HCT116 (cell line): Measurements from ENCODE around the gene PTPN20. TPM values are rescaled to one million over a fixed set of nuclear protein-coding genes. Genes with fewer than 3 reads are reported as not detected.

Source experiments
- ATAC-seq: fragments of 200-7000 bp; cut with Tn5 transposase; 2 replicates; pipeline ENCODE4 v1.9.1; 2020; ENCODE audit warnings: mild to moderate bottlenecking, moderate library complexity
- BruUV-seq: library from RNA; stranded (reverse); fragments of 400-500 nt; replicated peaks from 2 replicates; lab custom pipeline; 2021; lab: Mats Ljungman, UMichigan
- CTCF ChIA-PET: fragments of 300-600 bp; sonication (Branson Sonifier 250); formaldehyde crosslinking; loops from one replicate; lab custom pipeline; 2021; ENCODE audit warnings: antibody characterized with exemption; lab: Charles Lee
- POLR2A ChIA-PET: fragments of 300-600, 350-600 bp; sonication (Branson Sonifier 250); formaldehyde crosslinking; loops from one replicate; lab custom pipeline; 2021; ENCODE audit warnings: antibody characterized with exemption; lab: Charles Lee
- RAD21 ChIA-PET, 2 experiments: fragments of 300-600 bp; sonication (Branson Sonifier 250); formaldehyde crosslinking; loops; one replicate each; lab custom pipeline; 2023; ENCODE audit warnings: low total read pairs in 2 of 2; ENCODE audit not compliant: uncharacterized antibody in 2 of 2, unreplicated experiment in 2 of 2, low non-redundant PET in 1 of 2; lab: Charles Lee
- DNase-seq: peaks from one replicate; pipeline ENCODE4 v3.0.0-alpha.2; 2010; ENCODE audit warnings: low read depth, low spot score
- H2AFZ ChIP-seq: fragments of 200-600 bp; shearing (Covaris generic), sonication (generic); 2 replicates; pipeline ENCODE4 v1.6.1; 2017; ENCODE audit warnings: low read depth, mixed run types, mixed read lengths, antibody characterized with exemption, low read length; ENCODE audit not compliant: poor library complexity, severe bottlenecking
- H3K27ac ChIP-seq: 2 replicates; pipeline ENCODE4 v1.5.1; 2012; ENCODE audit warnings: low read depth, low read length
- H3K27me3 ChIP-seq: fragments of 200-600 bp; sonication (generic); 2 replicates; pipeline ENCODE4 v1.6.1; 2016; ENCODE audit warnings: mixed run types, low read length, mixed read lengths; ENCODE audit not compliant: insufficient read depth
- H3K36me3 ChIP-seq, 2 experiments: fragments of 200-500 bp in 1 of 2; fragments of 200-600 bp in 1 of 2; sonication (Bioruptor generic) in 1 of 2; sonication (generic) in 1 of 2; 2 replicates each; pipeline versions ENCODE4 v1.5.1 to v1.6.1; 2014 to 2016; ENCODE audit warnings: low read length in 2 of 2, inconsistent platforms in 1 of 2, mixed read lengths in 1 of 2, mixed run types in 1 of 2; ENCODE audit not compliant: insufficient read depth in 2 of 2, control insufficient read depth in 1 of 2
- H3K4me1 ChIP-seq, 2 experiments: fragments of 200-600 bp in 1 of 2; sonication (generic) in 1 of 2; 2 replicates each; pipeline versions ENCODE4 v1.5.1 to v1.6.1; 2012 to 2017; ENCODE audit warnings: low read length in 2 of 2, inconsistent platforms in 1 of 2, mild to moderate bottlenecking in 1 of 2, mixed read lengths in 1 of 2, mixed run types in 1 of 2, moderate library complexity in 1 of 2; ENCODE audit not compliant: insufficient read depth in 2 of 2, control insufficient read depth in 1 of 2
- H3K4me2 ChIP-seq: fragments of 200-600 bp; sonication (generic); 2 replicates; pipeline ENCODE4 v1.6.1; 2017; ENCODE audit warnings: mixed run types, low read length, mixed read lengths
- H3K4me3 ChIP-seq, 2 experiments: fragments of 200-600 bp in 1 of 2; sonication (generic) in 1 of 2; replicated peaks in 1 of 2; 2 replicates each; pipeline ENCODE4 v1.5.1; 2011 to 2016; ENCODE audit warnings: low read length in 2 of 2, control low read depth in 1 of 2, low read depth in 1 of 2, mild to moderate bottlenecking in 1 of 2, mixed read lengths in 1 of 2, mixed run types in 1 of 2
- H3K79me2 ChIP-seq: fragments of 200-600 bp; sonication (generic); 2 replicates; pipeline ENCODE4 v1.6.1; 2017; ENCODE audit warnings: mild to moderate bottlenecking, mixed run types, low read length, moderate library complexity, mixed read lengths; ENCODE audit not compliant: insufficient read depth
- H3K9ac ChIP-seq: fragments of 200-600 bp; sonication (generic); 2 replicates; pipeline ENCODE4 v1.6.1; 2016; ENCODE audit warnings: low read length, mixed read lengths
- H3K9me2 ChIP-seq: fragments of 200-600 bp; sonication (generic), shearing (Covaris generic); 2 replicates; pipeline ENCODE4 v1.6.1; 2017; ENCODE audit warnings: mixed run types, mild to moderate bottlenecking, moderate library complexity; ENCODE audit not compliant: insufficient read depth
- H3K9me3 ChIP-seq, 2 experiments: fragments of 200-500 bp in 1 of 2; fragments of 200-600 bp in 1 of 2; sonication (Bioruptor generic) in 1 of 2; sonication (generic) in 1 of 2; 2 replicates each; pipeline ENCODE4 v1.6.1; 2014 to 2017; ENCODE audit warnings: low read length in 2 of 2, mixed read lengths in 2 of 2, inconsistent platforms in 1 of 2, low read depth in 1 of 2, mild to moderate bottlenecking in 1 of 2, mixed run types in 1 of 2, moderate library complexity in 1 of 2; ENCODE audit not compliant: control insufficient read depth in 1 of 2, insufficient read depth in 1 of 2
- H4K20me1 ChIP-seq: fragments of 200-600 bp; sonication (generic), shearing (Covaris generic); 2 replicates; pipeline ENCODE4 v1.6.1; 2017; ENCODE audit warnings: mixed run types, mild to moderate bottlenecking, moderate library complexity; ENCODE audit not compliant: insufficient read depth
- CBX3 ChIP-seq: IDR thresholded peaks from 2 replicates; pipeline ENCODE4 v1.6.1; 2012; ENCODE audit warnings: low read depth
- CEBPB ChIP-seq: IDR thresholded peaks from 2 replicates; pipeline ENCODE4 v1.6.1; 2012; ENCODE audit warnings: low read depth
- CTCF ChIP-seq, 3 experiments: fragments of 200-600 bp in 1 of 3; sonication (generic) in 1 of 3; IDR thresholded peaks in 2 of 3; conservative IDR thresholded peaks in 1 of 3; 2 replicates each; pipeline ENCODE4 v1.5.1; 2012 to 2017; ENCODE audit warnings: low read depth in 2 of 3, low read length in 2 of 3, antibody characterized with exemption in 1 of 3, borderline replicate concordance in 1 of 3, control low read depth in 1 of 3, mild to moderate bottlenecking in 1 of 3, mixed read lengths in 1 of 3, mixed run types in 1 of 3, moderate library complexity in 1 of 3; ENCODE audit not compliant: insufficient read depth in 1 of 3
- EGR1 ChIP-seq: IDR thresholded peaks from 2 replicates; pipeline ENCODE4 v1.6.1; 2012; ENCODE audit warnings: low read depth
- ELF1 ChIP-seq: IDR thresholded peaks from 2 replicates; pipeline ENCODE4 v1.6.1; 2012; ENCODE audit warnings: low read depth, borderline replicate concordance
- EZH2 ChIP-seq: fragments of 200-600 bp; sonication (generic); IDR thresholded peaks from 2 replicates; pipeline ENCODE4 v1.6.1; 2017; ENCODE audit warnings: antibody characterized with exemption, mixed run types
- FOSL1 ChIP-seq: IDR thresholded peaks from 2 replicates; pipeline ENCODE4 v1.6.1; 2012; ENCODE audit warnings: low read depth
- JUND ChIP-seq: IDR thresholded peaks from 2 replicates; pipeline ENCODE4 v1.6.1; 2012
- MAX ChIP-seq: IDR thresholded peaks from 2 replicates; pipeline ENCODE4 v1.6.1; 2012
- POLR2AphosphoS5 ChIP-seq: IDR thresholded peaks from 2 replicates; pipeline ENCODE4 v1.6.1; 2011; ENCODE audit warnings: mild to moderate bottlenecking, low read depth, low read length, moderate library complexity
- REST ChIP-seq: IDR thresholded peaks from 2 replicates; pipeline ENCODE4 v1.6.1; 2012; ENCODE audit warnings: low read depth
- SIN3A ChIP-seq: IDR thresholded peaks from 2 replicates; pipeline ENCODE4 v1.6.1; 2012; ENCODE audit warnings: low read depth
- SP1 ChIP-seq: IDR thresholded peaks from 2 replicates; pipeline ENCODE4 v1.6.1; 2012; ENCODE audit warnings: low read depth
- SRF ChIP-seq: IDR thresholded peaks from 2 replicates; pipeline ENCODE4 v1.6.1; 2012; ENCODE audit warnings: low read depth
- TCF7L2 ChIP-seq: IDR thresholded peaks from 2 replicates; pipeline ENCODE4 v1.7.0; 2011; ENCODE audit warnings: borderline replicate concordance, inconsistent platforms; ENCODE audit not compliant: insufficient read depth, insufficient read length; ENCODE audit errors: extremely low read depth
- YY1 ChIP-seq: IDR thresholded peaks from 2 replicates; pipeline ENCODE4 v1.6.1; 2011; ENCODE audit warnings: low read length, low read depth, moderate library complexity, mild to moderate bottlenecking; ENCODE audit not compliant: insufficient replicate concordance; ENCODE audit errors: extremely low read depth
- ZBTB33 ChIP-seq: IDR thresholded peaks from 2 replicates; pipeline ENCODE4 v1.6.1; 2011; ENCODE audit warnings: mild to moderate bottlenecking, low read length, moderate library complexity; ENCODE audit not compliant: insufficient replicate concordance; ENCODE audit errors: extremely low read depth
- ZFX ChIP-seq: fragments of 450-650 bp; IDR thresholded peaks from 2 replicates; pipeline ENCODE4 v1.6.1; 2017
- ZNF274 ChIP-seq: fragments of 200-500 bp; sonication (Bioruptor generic); IDR thresholded peaks from 2 replicates; pipeline ENCODE4 v1.6.1; 2014; ENCODE audit warnings: mild to moderate bottlenecking, low read depth, low read length, inconsistent platforms
- intact Hi-C: fragments of 100-400 bp; cut with micrococcal nuclease; formaldehyde crosslinking; loops from 2 replicates; pipeline ENCODE4 v1.10.0; 2022
- total RNA-seq: library from RNA; stranded (reverse); gene quantifications from one replicate; pipeline ENCODE4 v1.2.1, GENCODE V29; 2021; ENCODE audit not compliant: unreplicated experiment
- TF ChIP-seq, protein P1 (sequence below): IDR thresholded peaks from 2 replicates; pipeline ENCODE4 v1.6.1; 2012

The PTPN20 gene
- total RNA-seq, 1 experiment from 2014 or later: not detected

DNA sequence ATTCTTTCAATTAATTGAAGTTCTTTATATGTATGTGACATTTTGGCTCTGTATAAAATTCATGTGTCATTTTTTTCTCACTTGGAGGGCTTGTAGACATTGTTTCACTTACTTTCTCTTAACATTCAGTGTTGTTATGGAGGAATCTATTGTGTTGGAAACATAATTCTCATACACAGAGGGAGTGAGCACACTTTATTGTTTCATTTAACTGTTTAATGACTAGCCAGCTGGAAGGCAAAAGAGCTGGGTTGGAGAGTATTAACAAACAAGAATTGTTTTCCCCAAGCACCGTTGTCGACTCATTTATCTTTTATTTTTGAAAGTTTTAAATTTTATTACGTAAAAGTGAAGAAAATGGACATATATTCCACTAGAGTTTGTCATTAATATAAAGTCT is 98.8 kb downstream of the PTPN20 start:
- H3K9me2 ChIP-seq: no peaks in the 10 kb centered on the region
- H3K4me3 ChIP-seq: no peak overlapping the region
- H3K4me2 ChIP-seq: no peak overlapping the region
- no peak overlapping the region for H3K27ac ChIP-seq
- H3K36me3 ChIP-seq: no peaks in the 10 kb centered on the region
- CTCF ChIA-PET: no interaction called here
- DNase-seq (no peak), ATAC-seq (no peak)
- H3K27me3 ChIP-seq: no peaks in the 10 kb centered on the region
- no peaks in the 10 kb centered on the region for H4K20me1 ChIP-seq
- POLR2A ChIA-PET: interaction anchor here (1.3 kb wide), 1 partner anchor 16 kb away, joined by 3 read pairs; no protein-coding TSS in a partner anchor
- no peaks in the 10 kb centered on the region for H3K79me2 ChIP-seq
- H3K9ac ChIP-seq: no peak overlapping the region
- no TSS peak for BruUV-seq
- RAD21 ChIA-PET: no interaction called here
- H3K9me3 ChIP-seq: no peaks in the 10 kb centered on the region
- H2AFZ ChIP-seq: no peak overlapping the region
- H3K4me1 ChIP-seq: no peaks in the 10 kb centered on the region
- intact Hi-C loops: no loop called here
- no peak for TF ChIP-seq ZBTB33
- no peak for TF ChIP-seq YY1
- no peak for TF ChIP-seq SRF
- no peak for TF ChIP-seq FOSL1
- no peak for TF ChIP-seq EZH2
- TF ChIP-seq CEBPB: no peak
- no peak for TF ChIP-seq CTCF (IDR thresholded peaks at IDR 0.05 in 2 of 3, conservative IDR thresholded peaks at IDR 0.05 in 1 of 3; ENCODE audit: borderline replicate concordance in 1 of 3, insufficient read depth in 1 of 3, low read depth in 2 of 3, low read length in 2 of 3)
- no peak for TF ChIP-seq SP1
- TF ChIP-seq TCF7L2: no peak
- no peak for TF ChIP-seq ZFX
- no peak for TF ChIP-seq CBX3
- no peak for TF ChIP-seq SIN3A
- TF ChIP-seq REST: no peak
- no peak for TF ChIP-seq POLR2AphosphoS5
- no peak for TF ChIP-seq ZNF274
- TF ChIP-seq, protein P1, sequence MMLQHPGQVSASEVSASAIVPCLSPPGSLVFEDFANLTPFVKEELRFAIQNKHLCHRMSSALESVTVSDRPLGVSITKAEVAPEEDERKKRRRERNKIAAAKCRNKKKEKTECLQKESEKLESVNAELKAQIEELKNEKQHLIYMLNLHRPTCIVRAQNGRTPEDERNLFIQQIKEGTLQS: no peak
- no peak for TF ChIP-seq JUND
- TF ChIP-seq ELF1: no peak
- TF ChIP-seq EGR1: no peak
- no peak for TF ChIP-seq MAX
- TF ChIP-seq, all 23 proteins: peak for 0
